Activated T-helper 2 cell treated with anti-CD3 and anti-CD28 coated beads, Interferon-gamma antibody, Interleukin-2, Interleukin-4, amounts not matched to agents 10 μg/mL and 5 μg/mL and 100 μg/mL, durations not matched to agents 14 hours and 24 hours and 36 hours (primary cell): Measurements from ENCODE around the gene L1CAM. TPM values are rescaled to one million over a fixed set of nuclear protein-coding genes. Genes with fewer than 3 reads are reported as not detected.

Source experiments
- DNase-seq: peaks from one replicate; pipeline ENCODE4 v3.0.0; 2021; ENCODE audit warnings: low spot score
- H3K27ac Mint-ChIP-seq: one replicate; pipeline ENCODE4 v1.8.0; 2021; ENCODE audit warnings: mixed read lengths
- H3K27me3 Mint-ChIP-seq: one replicate; pipeline ENCODE4 v1.8.0; 2021; ENCODE audit warnings: low read depth, mixed read lengths
- H3K36me3 Mint-ChIP-seq: one replicate; pipeline ENCODE4 v1.8.0; 2021; ENCODE audit warnings: low read depth, mixed read lengths
- H3K4me1 Mint-ChIP-seq: one replicate; pipeline ENCODE4 v1.8.0; 2021; ENCODE audit warnings: low read depth, mixed read lengths
- H3K4me3 Mint-ChIP-seq: one replicate; pipeline ENCODE4 v1.8.0; 2021; ENCODE audit warnings: low read depth, mild to moderate bottlenecking, moderate library complexity, mixed read lengths
- H3K9me3 Mint-ChIP-seq: one replicate; pipeline ENCODE4 v1.8.0; 2021; ENCODE audit warnings: mixed read lengths
- intact Hi-C: fragments of 100-400 bp; cut with micrococcal nuclease; formaldehyde crosslinking; loops from one replicate; pipeline ENCODE4 v1.15.1; 2023
- total RNA-seq: library from RNA; stranded (reverse); gene quantifications from 2 replicates; pipeline ENCODE4 v1.2.3, GENCODE V29; 2022

Gene L1CAM
- total RNA-seq, 1 donor from 2014 or later = 0.98 TPM

DNA sequence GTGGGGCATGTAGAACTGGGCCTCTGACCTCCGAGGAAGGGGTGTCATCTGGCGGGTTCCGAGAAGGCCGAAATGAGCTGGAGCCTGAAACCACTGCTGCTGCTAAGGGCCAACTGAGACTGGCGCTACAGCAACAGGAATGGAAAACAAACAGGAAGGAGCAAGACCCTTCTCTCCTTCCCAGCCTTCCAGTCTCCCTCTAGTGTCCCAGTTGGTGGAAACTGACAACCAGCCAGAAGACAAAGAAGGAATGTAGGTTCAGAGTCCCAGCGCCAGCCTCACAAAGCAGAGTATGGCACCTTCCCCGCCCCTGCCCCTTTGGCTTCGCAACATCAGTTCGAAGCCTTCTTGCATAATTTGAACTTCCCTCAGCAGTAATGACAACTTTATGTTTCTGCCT, 31.3 kb downstream of the L1CAM start:
- no peak overlapping the region for H3K27ac Mint-ChIP-seq
- DNase-seq = no peak
- peaks cover 16% of the 10 kb centered on the region for H3K27me3 Mint-ChIP-seq
- no peaks in the 10 kb centered on the region for H3K9me3 Mint-ChIP-seq
- intact Hi-C loops = no loop called here
- H3K4me1 Mint-ChIP-seq = no peaks in the 10 kb centered on the region
- no peak overlapping the region for H3K4me3 Mint-ChIP-seq
- no peaks in the 10 kb centered on the region for H3K36me3 Mint-ChIP-seq

DNA sequence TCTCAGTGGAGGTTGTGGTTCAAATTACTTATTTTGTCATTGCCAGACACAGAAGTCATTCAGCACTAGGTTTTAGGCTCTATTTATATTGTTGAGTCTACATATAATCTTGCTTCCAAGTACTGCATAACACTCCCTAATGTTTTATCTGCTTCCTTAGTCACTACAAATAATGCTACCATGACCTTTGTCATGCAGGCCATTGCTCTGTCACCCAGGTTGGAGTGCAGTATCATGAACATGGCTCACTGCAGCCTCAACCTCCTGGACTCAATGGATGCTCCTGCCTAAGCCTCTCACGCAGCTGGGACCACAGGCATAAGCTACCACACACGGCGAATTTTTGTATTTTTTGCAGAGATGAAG, 32.1 kb downstream of the L1CAM start:
- H3K27ac Mint-ChIP-seq = no peak overlapping the region

DNA sequence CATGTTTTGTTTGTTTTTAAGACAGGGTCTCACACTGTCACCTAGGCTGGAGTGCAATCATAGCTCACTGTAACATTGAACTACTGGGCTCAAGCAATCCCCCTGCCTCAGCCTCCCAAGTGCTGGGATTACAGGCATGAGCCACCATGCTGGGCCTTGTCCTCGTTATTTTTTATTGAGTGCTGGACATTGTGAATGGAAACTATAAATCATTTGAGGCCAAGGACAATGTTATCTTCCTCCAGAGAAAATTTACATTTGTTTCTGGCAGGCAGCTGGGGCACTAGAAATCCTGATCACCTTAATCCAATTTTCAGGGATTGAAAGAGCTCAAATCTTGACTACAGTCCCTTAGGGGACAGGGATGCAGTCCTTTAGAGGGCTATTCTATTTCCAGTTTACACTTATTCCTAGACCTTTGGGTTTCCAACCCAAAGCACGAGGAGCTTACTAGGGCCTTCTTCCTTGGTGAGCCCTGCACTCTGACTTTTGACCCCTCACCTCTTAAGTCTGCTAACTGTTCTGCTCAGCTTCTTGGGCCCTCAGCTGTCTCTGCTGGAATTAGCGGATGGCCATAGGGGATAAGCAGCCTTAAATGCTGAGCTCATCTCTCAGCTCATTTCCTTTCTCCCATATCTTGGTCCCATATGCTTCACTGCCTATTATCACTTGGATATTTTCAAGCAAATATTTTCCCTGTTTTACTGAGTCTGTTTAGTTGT, 32.6 kb downstream of the L1CAM start:
- Mint-ChIP-seq H3K36me3 (no peaks in the 10 kb centered on the region), H3K9me3 (no peaks in the 10 kb centered on the region), H3K27me3 (peaks cover 17% of the 10 kb centered on the region), H3K4me1 (no peaks in the 10 kb centered on the region), H3K27ac (no peak overlapping the region), H3K4me3 (no peak overlapping the region)
- no peak for DNase-seq
- intact Hi-C loops = no loop called here

More for the DNA sequence above, 32.1 kb downstream of the L1CAM start:
- Mint-ChIP-seq H3K4me1 (no peaks in the 10 kb centered on the region), H3K4me3 (no peak overlapping the region), H3K27me3 (peaks cover 17% of the 10 kb centered on the region), H3K9me3 (no peaks in the 10 kb centered on the region), H3K36me3 (no peaks in the 10 kb centered on the region)
- intact Hi-C loops = no loop called here
- DNase-seq = no peak

DNA sequence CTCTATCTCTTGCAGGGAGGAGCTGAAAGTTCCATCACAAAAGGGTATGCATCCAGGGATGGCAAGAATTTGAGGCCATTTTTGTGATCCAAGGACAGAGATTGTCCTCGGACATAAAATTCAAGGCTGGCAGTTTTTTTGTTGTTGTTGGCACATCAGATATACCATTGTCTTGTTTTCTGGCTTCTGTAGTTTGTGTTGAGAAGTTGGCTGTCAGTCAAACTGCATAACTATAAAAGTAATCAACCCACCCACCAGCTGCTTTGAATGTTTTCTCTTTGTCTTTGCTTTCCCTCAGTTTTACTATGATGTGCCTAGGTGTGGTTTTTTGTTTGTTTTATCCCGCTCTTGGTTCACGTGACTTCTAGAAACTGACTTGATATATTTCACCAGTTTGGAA, 34.0 kb downstream of the L1CAM start:
- no peaks in the 10 kb centered on the region for H3K4me1 Mint-ChIP-seq
- H3K4me3 Mint-ChIP-seq = no peak overlapping the region
- peaks cover 20% of the 10 kb centered on the region for H3K27me3 Mint-ChIP-seq
- intact Hi-C loops = no loop called here
- DNase-seq = no peak
- no peak overlapping the region for H3K27ac Mint-ChIP-seq
- H3K36me3 Mint-ChIP-seq = no peaks in the 10 kb centered on the region
- no peaks in the 10 kb centered on the region for H3K9me3 Mint-ChIP-seq

DNA sequence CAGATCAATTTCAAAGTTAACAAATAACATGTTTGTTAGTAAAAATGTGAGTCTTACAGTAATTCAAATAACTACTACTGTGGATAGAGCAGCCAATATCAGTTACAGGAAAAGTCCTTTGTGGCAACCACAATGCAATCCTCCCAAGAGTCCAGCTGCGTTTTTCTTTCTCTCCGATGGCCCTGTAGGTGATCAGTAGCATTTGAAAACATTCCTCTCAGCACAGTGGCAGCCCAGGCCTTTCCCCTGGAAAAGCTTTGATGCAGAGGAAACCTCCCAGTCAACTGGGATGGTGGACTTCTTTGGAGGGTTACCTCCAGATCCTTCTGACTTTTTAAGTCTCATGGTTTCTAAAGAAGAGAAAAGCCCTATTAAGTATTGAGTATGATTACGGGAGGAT, 37.6 kb downstream of the L1CAM start:
- H3K36me3 Mint-ChIP-seq = no peaks in the 10 kb centered on the region
- intact Hi-C loops = no loop called here
- H3K4me1 Mint-ChIP-seq = no peaks in the 10 kb centered on the region
- H3K27me3 Mint-ChIP-seq = peaks cover 34% of the 10 kb centered on the region
- H3K4me3 Mint-ChIP-seq = no peak overlapping the region
- H3K27ac Mint-ChIP-seq = no peak overlapping the region
- no peaks in the 10 kb centered on the region for H3K9me3 Mint-ChIP-seq
- DNase-seq = no peak

DNA sequence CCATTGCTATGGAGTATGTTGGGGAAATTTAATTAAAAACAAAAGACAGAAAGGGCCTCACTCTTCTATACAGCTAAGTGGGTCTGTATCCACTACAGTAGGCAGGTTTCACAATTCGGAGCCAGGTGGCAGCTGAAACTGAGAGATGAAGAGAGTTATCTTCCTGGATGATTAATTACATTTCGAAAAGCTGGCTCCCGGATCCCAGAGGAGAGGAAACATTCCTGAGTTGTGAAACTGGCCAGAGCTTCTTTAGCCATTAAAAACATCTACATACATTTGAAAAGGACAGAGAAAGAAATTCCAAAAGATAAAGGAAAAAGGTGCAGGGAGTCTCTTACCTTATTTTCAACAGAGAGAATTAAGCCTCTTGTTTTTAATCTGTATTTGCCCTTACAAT, 40.1 kb downstream of the L1CAM start:
- Mint-ChIP-seq H3K36me3 (no peaks in the 10 kb centered on the region), H3K9me3 (no peaks in the 10 kb centered on the region), H3K4me1 (no peaks in the 10 kb centered on the region), H3K27me3 (peaks cover 28% of the 10 kb centered on the region), H3K27ac (no peak overlapping the region), H3K4me3 (no peak overlapping the region)
- intact Hi-C loops = no loop called here
- no peak for DNase-seq

DNA sequence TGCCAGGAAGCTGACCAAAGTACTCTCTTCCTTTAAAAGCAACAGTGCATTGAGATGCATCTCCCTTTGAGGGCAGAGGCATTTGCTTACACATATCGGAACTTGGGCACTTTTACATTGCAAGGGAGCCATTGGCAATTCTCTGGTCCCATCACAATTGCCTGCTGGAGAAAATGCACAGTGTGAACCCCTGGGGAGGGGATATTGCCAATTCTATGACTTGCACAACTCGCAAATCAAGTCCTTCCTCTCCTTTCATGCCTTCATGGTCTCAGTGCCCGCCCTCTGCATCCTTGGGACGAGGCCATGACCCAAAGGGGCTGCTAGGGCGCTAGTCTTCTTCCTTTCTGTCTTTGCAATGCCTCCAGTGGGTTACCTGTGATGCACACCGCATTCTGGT, 40.8 kb downstream of the L1CAM start:
- intact Hi-C loops = no loop called here
- peaks cover 26% of the 10 kb centered on the region for H3K27me3 Mint-ChIP-seq
- no peak overlapping the region for H3K27ac Mint-ChIP-seq
- no peaks in the 10 kb centered on the region for H3K36me3 Mint-ChIP-seq
- H3K9me3 Mint-ChIP-seq = no peaks in the 10 kb centered on the region
- no peak overlapping the region for H3K4me3 Mint-ChIP-seq
- no peak for DNase-seq
- H3K4me1 Mint-ChIP-seq = no peaks in the 10 kb centered on the region

DNA sequence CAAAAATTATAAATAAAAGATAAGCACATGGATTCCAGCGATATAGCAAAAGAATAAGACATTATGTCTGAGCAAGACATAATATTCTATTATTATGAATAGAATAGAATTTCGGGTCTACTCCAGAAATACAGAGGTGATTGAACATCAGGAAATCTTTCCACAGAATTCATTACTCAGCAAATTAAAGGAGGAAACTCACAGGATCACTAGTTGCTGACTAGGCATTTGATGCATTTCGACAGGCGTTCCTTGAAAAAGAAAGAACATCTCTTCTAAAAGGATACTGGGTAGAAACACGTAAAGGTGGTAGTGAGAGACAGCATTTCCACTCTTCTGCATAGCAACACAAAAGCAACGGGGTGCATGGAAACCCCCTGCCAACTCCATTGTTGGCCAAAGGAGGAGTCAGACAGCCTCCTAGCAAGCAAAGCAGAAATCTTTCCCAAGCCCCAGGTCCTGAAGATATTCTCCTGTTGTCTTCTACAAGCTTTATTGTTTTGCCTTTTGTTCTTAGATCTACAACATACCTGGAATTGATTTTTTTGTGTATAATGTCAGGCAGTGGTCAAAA, 41.4 kb downstream of the L1CAM start:
- no peak for DNase-seq
- Mint-ChIP-seq H3K4me1 (no peaks in the 10 kb centered on the region), H3K27ac (no peak overlapping the region), H3K4me3 (no peak overlapping the region), H3K27me3 (peaks cover 26% of the 10 kb centered on the region), H3K36me3 (no peaks in the 10 kb centered on the region), H3K9me3 (no peaks in the 10 kb centered on the region)
- intact Hi-C loops = no loop called here

DNA sequence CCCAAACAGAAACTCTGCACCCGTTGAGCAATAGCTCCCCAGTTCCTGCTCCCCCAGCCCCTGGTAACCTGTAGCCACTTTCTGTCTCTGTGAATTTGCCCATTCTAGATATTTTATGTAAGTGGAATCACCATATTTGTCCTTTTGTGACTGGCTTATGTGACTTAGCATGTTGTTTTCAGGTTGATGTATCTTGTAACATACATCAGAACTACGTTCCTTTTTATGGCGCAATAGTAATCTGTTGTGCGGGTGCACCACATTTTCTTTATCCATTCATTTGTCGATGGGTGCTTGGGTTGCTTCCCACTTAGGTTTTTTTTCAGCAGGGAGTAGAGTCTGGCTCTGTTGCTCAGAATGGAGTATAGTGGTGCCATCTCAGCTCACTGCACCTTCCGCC, 49.1 kb downstream of the L1CAM start:
- no peaks in the 10 kb centered on the region for H3K9me3 Mint-ChIP-seq
- no peaks in the 10 kb centered on the region for H3K4me1 Mint-ChIP-seq
- no peak for DNase-seq
- no peaks in the 10 kb centered on the region for H3K36me3 Mint-ChIP-seq
- no peak overlapping the region for H3K4me3 Mint-ChIP-seq
- intact Hi-C loops = no loop called here
- H3K27me3 Mint-ChIP-seq = peaks cover 14% of the 10 kb centered on the region
- H3K27ac Mint-ChIP-seq = no peak overlapping the region

DNA sequence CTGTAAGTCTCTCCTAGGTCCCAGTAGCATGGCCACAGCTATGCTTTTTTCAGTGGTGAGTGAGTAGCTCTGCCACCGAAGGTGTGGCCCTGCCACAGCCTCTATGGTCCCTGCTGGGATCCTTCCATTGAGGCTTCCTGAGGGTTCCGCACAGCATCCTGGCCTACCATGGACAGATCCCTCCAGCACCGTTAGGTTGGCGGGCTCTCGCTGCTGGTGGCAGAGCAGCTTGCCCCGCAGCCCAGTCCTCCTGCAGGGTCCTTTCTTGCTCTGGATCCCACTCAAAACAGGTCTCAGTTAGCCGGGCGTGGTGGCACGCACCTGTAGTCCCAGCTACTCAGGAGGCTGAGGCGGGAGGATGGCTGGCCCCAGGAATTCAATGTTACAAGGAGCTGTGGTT, 53.2 kb downstream of the L1CAM start:
- DNase-seq = no peak
- intact Hi-C loops = no loop called here
- Mint-ChIP-seq H3K36me3 (no peaks in the 10 kb centered on the region), H3K27ac (no peak overlapping the region), H3K9me3 (no peaks in the 10 kb centered on the region), H3K4me1 (no peaks in the 10 kb centered on the region), H3K4me3 (no peak overlapping the region), H3K27me3 (peaks cover 26% of the 10 kb centered on the region)

DNA sequence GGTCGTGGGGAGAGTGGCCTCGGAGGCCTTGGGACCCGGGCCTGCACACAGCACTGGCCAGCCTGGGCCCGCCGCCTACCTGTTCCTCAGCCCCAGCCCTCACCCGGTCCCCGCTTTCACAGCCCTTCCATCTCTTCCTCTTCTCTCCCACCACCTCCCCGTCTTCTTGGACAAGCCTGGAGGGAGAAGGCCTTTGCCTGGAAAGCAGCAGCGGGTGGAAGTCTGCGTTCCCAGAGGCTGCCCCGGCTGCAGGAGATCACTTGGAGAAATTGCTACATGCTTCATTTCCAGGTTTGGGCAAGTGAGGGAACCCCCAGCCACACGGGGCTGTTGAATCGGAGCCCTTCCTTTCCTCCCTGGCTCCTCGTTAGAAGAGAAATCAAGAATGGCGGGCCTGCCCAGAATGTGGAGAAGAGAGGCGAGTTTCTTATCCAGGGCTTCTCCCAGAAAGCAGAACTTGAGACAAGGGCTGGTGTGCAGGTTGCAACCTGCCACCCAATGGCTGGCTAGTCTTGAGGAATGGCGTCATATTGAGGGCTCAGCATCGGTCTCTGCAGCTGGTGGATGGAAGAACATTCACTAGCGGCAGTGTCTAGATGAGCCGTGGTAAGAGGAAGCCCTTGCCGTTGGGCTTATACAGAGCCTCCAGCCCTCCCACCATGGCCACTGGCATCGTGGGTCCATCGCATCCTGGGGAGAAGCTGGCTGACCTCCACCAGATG, 54.4 kb downstream of the L1CAM start:
- no peak for DNase-seq
- Mint-ChIP-seq H3K27me3 (peaks cover 36% of the 10 kb centered on the region), H3K4me1 (peaks cover 3% of the 10 kb centered on the region), H3K4me3 (peak overlapping the region; percentile 37), H3K36me3 (no peaks in the 10 kb centered on the region), H3K9me3 (no peaks in the 10 kb centered on the region), H3K27ac (no peak overlapping the region)
- intact Hi-C loops = no loop called here

DNA sequence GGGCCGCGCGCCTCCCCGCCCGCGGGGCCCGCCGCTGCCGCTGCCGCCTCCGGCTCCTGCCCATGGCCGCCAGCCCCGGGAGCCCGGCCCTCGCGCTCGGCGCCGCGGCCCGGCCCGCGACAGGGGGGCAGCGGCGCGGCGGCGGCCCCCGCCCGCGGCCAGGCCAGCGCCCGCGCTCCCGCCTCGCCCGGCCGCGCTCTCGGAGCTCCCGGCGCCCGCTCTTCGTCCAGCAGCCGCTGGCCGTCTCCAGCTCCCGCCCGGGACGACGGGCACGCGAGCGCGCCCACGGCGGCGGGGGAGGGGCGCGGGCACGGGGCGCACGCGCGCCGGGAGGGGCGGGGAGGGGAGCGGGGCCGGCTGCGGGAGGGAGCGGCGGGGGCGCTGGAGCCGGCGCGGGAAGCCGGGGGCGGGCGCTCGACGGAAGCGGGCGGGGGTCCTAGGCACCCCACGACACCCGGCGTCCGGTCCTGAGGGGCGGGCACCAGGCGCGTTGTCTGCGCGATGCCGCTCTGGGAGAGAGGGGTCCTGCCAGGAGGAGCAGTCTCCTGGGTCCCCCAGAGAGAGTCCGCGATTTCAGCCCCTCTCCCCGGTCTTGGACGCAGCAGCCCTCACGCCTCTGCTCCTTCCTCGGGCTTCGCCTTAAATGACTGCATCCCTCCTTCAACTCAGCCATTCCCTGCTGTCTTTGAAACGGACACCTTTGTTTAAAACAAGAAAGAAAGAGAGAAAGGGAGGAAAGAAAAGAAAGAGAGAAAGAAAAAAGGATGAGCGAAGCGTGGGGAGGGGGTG, 55.1 kb downstream of the L1CAM start:
- Mint-ChIP-seq H3K4me1 (peaks cover 3% of the 10 kb centered on the region), H3K9me3 (no peaks in the 10 kb centered on the region), H3K27me3 (peaks cover 34% of the 10 kb centered on the region), H3K36me3 (no peaks in the 10 kb centered on the region), H3K4me3 (no peak overlapping the region), H3K27ac (no peak overlapping the region)
- intact Hi-C loops = no loop called here
- no peak for DNase-seq
